MM.1S (cell line): Measurements from ENCODE around the gene F2RL3.

Experiments used
- DNase-seq: peaks from one replicate; pipeline ENCODE4 v3.0.0-alpha.2; 2015
- H2AFZ ChIP-seq: fragments of 300-600 bp; sonication (generic); 2 replicates; pipeline ENCODE4 v1.6.0; 2016; ENCODE audit warnings: antibody characterized with exemption, low read length
- H3F3A ChIP-seq: fragments of 300-600 bp; sonication (generic); 2 replicates; pipeline ENCODE4 v1.6.1; 2016; ENCODE audit warnings: mild to moderate bottlenecking, antibody characterized with exemption, low read length, moderate library complexity, mixed read lengths; ENCODE audit not compliant: insufficient read depth
- H3K27ac ChIP-seq: fragments of 300-600 bp; sonication (generic); 2 replicates; pipeline ENCODE4 v1.5.1; 2016; ENCODE audit warnings: mild to moderate bottlenecking, low read length
- H3K27me3 ChIP-seq: fragments of 300-600 bp; sonication (generic); replicated peaks from 2 replicates; pipeline ENCODE4 v1.6.0; 2016; ENCODE audit warnings: low read length; ENCODE audit not compliant: insufficient read depth
- H3K36me3 ChIP-seq: fragments of 300-600 bp; sonication (generic); replicated peaks from 2 replicates; pipeline ENCODE4 v1.6.1; 2016; ENCODE audit warnings: mild to moderate bottlenecking, low read length, mixed read lengths; ENCODE audit not compliant: insufficient read depth
- H3K4me1 ChIP-seq: fragments of 300-600 bp; sonication (generic); 2 replicates; pipeline ENCODE4 v1.6.1; 2016; ENCODE audit warnings: low read length, mixed read lengths
- H3K4me2 ChIP-seq: fragments of 300-600 bp; sonication (generic); 2 replicates; pipeline ENCODE4 v1.6.0; 2016; ENCODE audit warnings: low read depth, low read length
- H3K4me3 ChIP-seq: fragments of 300-600 bp; sonication (generic); 2 replicates; pipeline ENCODE4 v1.5.1; 2016; ENCODE audit warnings: low read length, mixed read lengths
- H3K79me2 ChIP-seq: fragments of 300-600 bp; sonication (generic); 2 replicates; pipeline ENCODE4 v1.6.1; 2016; ENCODE audit warnings: mixed run types, low read length, mixed read lengths
- H3K9ac ChIP-seq: fragments of 300-600 bp; sonication (generic); 2 replicates; pipeline ENCODE4 v1.6.1; 2016; ENCODE audit warnings: low read length, mixed read lengths
- H3K9me2 ChIP-seq: fragments of 300-600 bp; sonication (generic); replicated peaks from 2 replicates; pipeline ENCODE4 v1.6.1; 2016; ENCODE audit warnings: mild to moderate bottlenecking, low read length, mixed read lengths; ENCODE audit not compliant: insufficient read depth
- H3K9me3 ChIP-seq: fragments of 300-600 bp; sonication (generic); replicated peaks from 2 replicates; pipeline ENCODE4 v1.6.1; 2016; ENCODE audit warnings: mild to moderate bottlenecking, low read length, mixed read lengths; ENCODE audit not compliant: insufficient read depth
- H4K20me1 ChIP-seq: fragments of 300-600 bp; sonication (generic); 2 replicates; pipeline ENCODE4 v1.6.1; 2016; ENCODE audit warnings: mild to moderate bottlenecking, low read length, moderate library complexity, mixed read lengths; ENCODE audit not compliant: insufficient read depth
- CTCF ChIP-seq: fragments of 300-600 bp; sonication (generic); IDR thresholded peaks from 2 replicates; pipeline ENCODE4 v1.5.1; 2016; ENCODE audit warnings: antibody characterized with exemption, low read length, mixed read lengths
- EZH2 ChIP-seq: fragments of 300-600 bp; sonication (generic); optimal IDR thresholded peaks from 2 replicates; pipeline ENCODE3; 2017; ENCODE audit warnings: low read depth, mild to moderate bottlenecking, antibody characterized with exemption, low read length, mixed read lengths
- EZH2phosphoT487 ChIP-seq: fragments of 300-600 bp; sonication (generic); IDR thresholded peaks from 2 replicates; pipeline ENCODE4 v1.6.1; 2018; ENCODE audit warnings: antibody characterized with exemption, low read length

F2RL3 gene

GRCh38 chr19:16887353-16888265 is 1.2 kb upstream of the F2RL3 start:
- Histone ChIP-seq H2AFZ (no peak overlapping the region), H3K36me3 (no peaks in the 10 kb centered on the region), H3K27ac (no peak overlapping the region), H3K4me2 (no peak overlapping the region), H3K9me3 (no peaks in the 10 kb centered on the region), H3K79me2 (no peaks in the 10 kb centered on the region), H4K20me1 (no peaks in the 10 kb centered on the region), H3F3A (peaks cover 7% of the 10 kb centered on the region; the same call in 1 of the 2 replicates), H3K4me3 (no peak overlapping the region), H3K9ac (no peak overlapping the region), H3K27me3 (no peaks in the 10 kb centered on the region), H3K9me2 (no peaks in the 10 kb centered on the region), H3K4me1 (peaks cover 40% of the 10 kb centered on the region)
- no peak for DNase-seq
- TF ChIP-seq EZH2phosphoT487: no peak

GRCh38 chr19:16889366-16889882 is 625 bp downstream of the F2RL3 start:
- peak overlapping the region; percentile 76 for H3K4me2 ChIP-seq
- peak overlapping the region; percentile 48 for H3K4me3 ChIP-seq
- no peak overlapping the region for H2AFZ ChIP-seq

GRCh38 chr19:16889883-16890460 is 1.2 kb downstream of the F2RL3 start:
- Histone ChIP-seq H3K9me3 (no peaks in the 10 kb centered on the region), H3K4me1 (peaks cover 31% of the 10 kb centered on the region), H3K27ac (no peak overlapping the region), H3K36me3 (no peaks in the 10 kb centered on the region), H3K4me3 (no peak overlapping the region), H3K79me2 (no peaks in the 10 kb centered on the region), H3K4me2 (no peak overlapping the region), H3F3A (no peaks in the 10 kb centered on the region), H3K9ac (no peak overlapping the region), H3K9me2 (no peaks in the 10 kb centered on the region), H4K20me1 (no peaks in the 10 kb centered on the region), H3K27me3 (no peaks in the 10 kb centered on the region), H2AFZ (no peak overlapping the region)
- no peak for DNase-seq
- TF ChIP-seq CTCF: no peak
- TF ChIP-seq EZH2: no peak
- no peak for TF ChIP-seq EZH2phosphoT487

More at GRCh38 chr19:16889366-16889882, 625 bp downstream of the F2RL3 start:
- no peaks in the 10 kb centered on the region for H3K36me3 ChIP-seq
- no peak overlapping the region for H3K27ac ChIP-seq
- TF ChIP-seq EZH2 (no peak), CTCF (no peak), EZH2phosphoT487 (no peak)
- no peaks in the 10 kb centered on the region for H3K27me3 ChIP-seq
- no peak for DNase-seq
- H4K20me1 ChIP-seq: no peaks in the 10 kb centered on the region
- no peaks in the 10 kb centered on the region for H3K79me2 ChIP-seq
- no peaks in the 10 kb centered on the region for H3K9me2 ChIP-seq
- no peaks in the 10 kb centered on the region for H3K9me3 ChIP-seq
- H3F3A ChIP-seq: no peaks in the 10 kb centered on the region
- peak overlapping the region; percentile 41; the same call in 1 of the 2 replicates for H3K9ac ChIP-seq
- peaks cover 31% of the 10 kb centered on the region for H3K4me1 ChIP-seq
